ENCODE measurements around the gene RAB44. TPM values are rescaled to one million over a fixed set of nuclear protein-coding genes. Genes with fewer than 3 reads are reported as not detected.

Gene RAB44
- total RNA-seq, 1 donor from 2014 or later, result not detected

DNA sequence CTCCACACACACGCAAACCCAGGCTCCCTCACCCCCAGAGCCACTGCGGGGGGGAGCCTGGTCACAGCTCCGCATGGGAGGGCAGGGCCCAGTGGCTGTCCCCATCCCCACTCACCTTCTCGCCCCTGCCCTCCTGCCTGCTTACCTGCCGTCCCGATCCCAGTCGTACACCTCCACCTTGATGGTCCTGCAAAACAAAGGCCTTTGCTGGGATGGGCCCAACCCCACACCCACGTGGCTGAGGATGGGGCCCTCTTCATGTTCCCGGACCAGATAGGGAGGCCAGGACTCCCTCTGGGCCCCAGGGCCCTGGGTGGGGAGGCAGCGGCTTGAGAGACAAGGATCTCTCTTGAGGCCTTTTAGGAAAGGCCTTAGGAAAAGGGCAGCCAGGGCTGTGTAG, 67.6 kb downstream of the RAB44 start:
- Mint-ChIP-seq H3K36me3 (no peaks in the 10 kb centered on the region), H3K27me3 (ENCODE audit: insufficient read depth, low read depth) (peaks cover 7% of the 10 kb centered on the region), H3K4me1 (peaks cover 40% of the 10 kb centered on the region), H3K4me3 (no peak overlapping the region), H3K9me3 (no peaks in the 10 kb centered on the region), H3K27ac (no peak overlapping the region)
- H3K79me2 ChIP-seq (ENCODE audit: low read depth), result no peaks in the 10 kb centered on the region
- peaks cover 15% of the 10 kb centered on the region for H3F3A ChIP-seq (ENCODE audit: low read depth)
- no peaks in the 10 kb centered on the region for H4K20me1 ChIP-seq (ENCODE audit: low read depth)
- no peak overlapping the region for H3K9ac ChIP-seq
- H2AFZ ChIP-seq (replicated peaks), result peak overlapping the region; percentile 26
- TF ChIP-seq CTCF (IDR thresholded peaks at IDR 0.05), result no peak
- TF ChIP-seq EZH2 (IDR thresholded peaks at IDR 0.05), result no peak
- TF ChIP-seq EZH2phosphoT487 (IDR thresholded peaks at IDR 0.05), result no peak
- H3K27ac ChIP-seq, result no peak overlapping the region
- no peak overlapping the region for H3K4me2 ChIP-seq
- H3K4me1 ChIP-seq, result peaks cover 24% of the 10 kb centered on the region
- H3K36me3 ChIP-seq, result no peaks in the 10 kb centered on the region
- no peaks in the 10 kb centered on the region for H3K9me3 ChIP-seq (ENCODE audit: low read depth)
- DNase-seq (ENCODE audit: low spot score), result no peak
- no peak overlapping the region for H3K4me3 ChIP-seq
- no peaks in the 10 kb centered on the region for H3K27me3 ChIP-seq

DNA sequence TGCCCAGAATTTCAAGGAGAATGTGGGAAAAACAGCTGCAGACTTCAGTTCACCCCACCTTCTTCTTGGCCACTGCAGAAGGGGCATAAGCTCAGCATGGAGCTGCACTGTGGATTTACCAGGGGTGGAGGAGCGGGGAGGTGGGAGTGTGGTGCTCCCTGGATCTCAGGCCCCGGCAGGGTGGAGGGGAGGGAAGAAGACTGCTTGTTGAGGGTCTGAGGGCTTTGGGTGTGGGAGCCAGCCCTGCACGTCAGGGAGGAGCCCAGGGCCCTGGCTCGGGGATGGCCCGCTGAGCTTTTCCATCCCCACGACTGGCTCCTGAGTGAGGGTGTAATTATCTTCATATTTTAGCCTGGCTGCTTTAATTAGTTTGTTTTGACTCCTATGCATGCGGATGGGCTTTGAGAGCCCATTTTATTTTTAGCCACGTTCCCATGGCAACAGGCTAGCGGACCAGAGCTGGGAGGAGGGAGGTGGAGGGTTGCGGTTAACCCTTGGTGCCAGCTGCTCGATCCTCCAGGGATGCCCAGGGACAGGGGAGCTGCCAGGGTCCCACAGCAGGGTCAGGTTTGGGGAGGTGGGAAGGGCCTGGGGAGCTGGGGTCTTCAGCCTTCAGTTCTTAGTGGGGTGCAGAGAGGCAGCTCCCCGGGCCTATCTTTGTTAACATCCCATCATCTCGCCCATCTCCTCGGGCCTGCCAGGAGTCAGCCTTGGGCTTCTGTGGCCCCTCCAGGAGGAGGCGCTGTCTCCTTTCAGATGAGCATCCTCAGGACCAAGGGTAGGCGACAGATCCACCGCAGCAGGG, 68.2 kb downstream of the RAB44 start:
- Histone ChIP-seq H2AFZ (replicated peaks) (peak overlapping the region; percentile 26), H3K36me3 (no peaks in the 10 kb centered on the region), H3F3A (ENCODE audit: low read depth) (peaks cover 11% of the 10 kb centered on the region), H3K27ac (no peak overlapping the region), H3K4me1 (peaks cover 22% of the 10 kb centered on the region), H3K79me2 (ENCODE audit: low read depth) (no peaks in the 10 kb centered on the region), H3K4me2 (no peak overlapping the region), H3K9me3 (ENCODE audit: low read depth) (no peaks in the 10 kb centered on the region), H3K4me3 (no peak overlapping the region), H3K27me3 (no peaks in the 10 kb centered on the region), H3K9ac (no peak overlapping the region), H4K20me1 (ENCODE audit: low read depth) (no peaks in the 10 kb centered on the region)
- no peaks in the 10 kb centered on the region for H3K36me3 Mint-ChIP-seq
- no peak overlapping the region for H3K4me3 Mint-ChIP-seq
- H3K27ac Mint-ChIP-seq, result peak overlapping the region; percentile 33
- H3K9me3 Mint-ChIP-seq, result no peaks in the 10 kb centered on the region
- H3K27me3 Mint-ChIP-seq (ENCODE audit: insufficient read depth, low read depth), result peaks cover 6% of the 10 kb centered on the region
- H3K4me1 Mint-ChIP-seq, result peaks cover 46% of the 10 kb centered on the region
- peak; percentile 94 for DNase-seq (ENCODE audit: low spot score)
- TF ChIP-seq CTCF (IDR thresholded peaks at IDR 0.05), result peak; percentile 98
- TF ChIP-seq EZH2phosphoT487 (IDR thresholded peaks at IDR 0.05), result no peak
- no peak for TF ChIP-seq EZH2 (IDR thresholded peaks at IDR 0.05)

- Histone ChIP-seq H3K36me3 (no peaks in the 10 kb centered on the region), H3K27ac (no peak overlapping the region), H3K9me3 (ENCODE audit: low read depth) (no peaks in the 10 kb centered on the region), H3K79me2 (ENCODE audit: low read depth) (no peaks in the 10 kb centered on the region), H3K9ac (no peak overlapping the region), H3K27me3 (no peaks in the 10 kb centered on the region), H4K20me1 (ENCODE audit: low read depth) (no peaks in the 10 kb centered on the region), H3K4me1 (peaks cover 16% of the 10 kb centered on the region), H3K4me2 (no peak overlapping the region), H3K4me3 (no peak overlapping the region), H3F3A (ENCODE audit: low read depth) (peaks cover 5% of the 10 kb centered on the region), H2AFZ (replicated peaks) (no peak overlapping the region)
- H3K27ac Mint-ChIP-seq, result peak overlapping the region; percentile 72
- H3K36me3 Mint-ChIP-seq, result no peaks in the 10 kb centered on the region
- no peak for DNase-seq (ENCODE audit: low spot score)
- H3K9me3 Mint-ChIP-seq, result no peaks in the 10 kb centered on the region
- no peak for TF ChIP-seq EZH2phosphoT487 (IDR thresholded peaks at IDR 0.05)
- TF ChIP-seq EZH2 (IDR thresholded peaks at IDR 0.05), result no peak
- TF ChIP-seq CTCF (IDR thresholded peaks at IDR 0.05), result no peak
- no peak overlapping the region for H3K4me3 Mint-ChIP-seq
- peaks cover 53% of the 10 kb centered on the region for H3K4me1 Mint-ChIP-seq
- H3K27me3 Mint-ChIP-seq (ENCODE audit: insufficient read depth, low read depth), result peaks cover 10% of the 10 kb centered on the region
Measured at GRCh38 chr6:36766399-36766945, 68.8 kb downstream of the RAB44 start.
